ENCODE data around the gene ADARB2. TPM values are rescaled to one million over a fixed set of nuclear protein-coding genes. Genes with fewer than 3 reads are reported as not detected.

Gene ADARB2
- total RNA-seq, 4 donors from 2014 or later = 1.3 to 5.4 (median 1.8) TPM

DNA sequence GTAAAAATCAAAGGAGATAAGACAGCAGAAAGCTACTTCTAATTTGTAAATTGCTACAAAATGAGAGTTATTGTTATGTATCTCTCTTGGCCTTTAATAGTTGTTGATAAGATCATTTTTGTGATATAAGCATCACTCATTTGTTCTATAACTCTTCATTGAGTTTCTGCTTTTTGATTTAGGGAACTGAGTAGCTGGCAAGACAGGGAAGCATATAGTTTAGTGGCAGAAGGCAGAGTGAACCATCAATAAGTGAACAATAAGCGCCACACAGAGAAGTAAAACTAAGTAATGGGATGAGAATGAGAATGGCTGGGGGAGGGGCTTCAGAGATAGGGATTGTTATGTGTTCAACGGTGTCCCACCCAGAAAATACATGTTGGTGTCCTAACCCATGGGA is 245.4 kb downstream of the ADARB2 start:
- Histone ChIP-seq H3K4me1 (no peaks in the 10 kb centered on the region), H3K4me3 (no peak overlapping the region), H3K27me3 (no peaks in the 10 kb centered on the region), H3K27ac (no peak overlapping the region), H3K9me3 (no peaks in the 10 kb centered on the region), H3K36me3 (no peaks in the 10 kb centered on the region)
- ATAC-seq = no peak
- no peak for TF ChIP-seq CTCF (IDR thresholded peaks at IDR 0.05)
- TF ChIP-seq EP300 (IDR thresholded peaks at IDR 0.05) = no peak
- no peak for TF ChIP-seq POLR2AphosphoS5 (IDR thresholded peaks at IDR 0.05)
- no peak for TF ChIP-seq POLR2A (IDR thresholded peaks at IDR 0.05)
- 79% methylated on average over 2 of the region's 2 CpGs; no CpG with 5 or more reads in 1 of the 2 donors for WGBS, 2 donors (ENCODE audit: low coverage in 1 of 2)

- WGBS, 2 donors (ENCODE audit: low coverage in 1 of 2) = 77 to 79% methylated on average over 2 to 4 of the region's 4 CpGs
- Histone ChIP-seq H3K27ac (no peak overlapping the region), H3K9me3 (no peaks in the 10 kb centered on the region), H3K4me1 (no peaks in the 10 kb centered on the region), H3K4me3 (no peak overlapping the region), H3K27me3 (peaks cover 7% of the 10 kb centered on the region), H3K36me3 (no peaks in the 10 kb centered on the region)
- ATAC-seq = no peak
- TF ChIP-seq CTCF (IDR thresholded peaks at IDR 0.05) (no peak), POLR2AphosphoS5 (IDR thresholded peaks at IDR 0.05) (no peak), POLR2A (IDR thresholded peaks at IDR 0.05) (no peak), EP300 (IDR thresholded peaks at IDR 0.05) (no peak)
These were observed 247.5 kb downstream of the ADARB2 start for GRCh38 chr10:1489801-1490200.

DNA sequence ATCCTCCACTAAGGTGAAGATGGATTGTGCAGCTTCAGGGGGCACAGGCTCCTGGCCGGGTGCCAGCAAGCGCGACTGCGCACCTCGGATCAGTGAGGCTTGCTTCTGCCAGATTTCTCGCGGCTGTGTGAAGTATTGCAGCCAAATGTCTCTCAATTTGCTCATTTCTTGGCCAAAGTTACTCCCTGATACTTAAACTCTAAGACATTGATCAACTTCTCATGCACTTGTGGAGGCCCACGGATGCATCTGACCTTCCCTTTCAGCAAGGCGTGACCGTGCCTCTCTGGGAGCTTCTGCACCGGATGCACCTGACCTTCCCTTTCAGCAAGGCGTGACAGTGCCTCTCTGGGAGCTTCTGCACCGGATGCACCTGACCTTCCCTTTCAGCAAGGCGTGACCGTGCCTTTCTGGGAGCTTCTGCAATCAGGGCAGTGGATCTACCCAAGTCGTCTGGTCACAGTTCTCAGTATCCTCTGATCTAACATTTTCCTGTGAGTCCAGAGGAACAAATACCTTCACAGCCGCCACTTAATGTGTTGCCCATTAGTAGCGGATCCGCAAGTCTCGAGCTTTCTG is 248.3 kb downstream of the ADARB2 start:
- Histone ChIP-seq H3K36me3 (no peaks in the 10 kb centered on the region), H3K4me3 (no peak overlapping the region), H3K27ac (no peak overlapping the region), H3K9me3 (no peaks in the 10 kb centered on the region), H3K27me3 (peaks cover 12% of the 10 kb centered on the region), H3K4me1 (no peaks in the 10 kb centered on the region)
- no peak for ATAC-seq
- TF ChIP-seq CTCF (IDR thresholded peaks at IDR 0.05) (no peak), POLR2AphosphoS5 (IDR thresholded peaks at IDR 0.05) (no peak), EP300 (IDR thresholded peaks at IDR 0.05) (no peak), POLR2A (IDR thresholded peaks at IDR 0.05) (no peak)
- WGBS, 2 donors (ENCODE audit: low coverage in 1 of 2) = 80% methylated on average over 15 to 18 of the region's 20 CpGs

- 65 to 84% methylated on average over 4 to 8 of the region's 14 CpGs for WGBS, 2 donors (ENCODE audit: low coverage in 1 of 2)
- Histone ChIP-seq H3K4me3 (no peak overlapping the region), H3K9me3 (no peaks in the 10 kb centered on the region), H3K27me3 (peaks cover 12% of the 10 kb centered on the region), H3K27ac (no peak overlapping the region), H3K4me1 (no peaks in the 10 kb centered on the region), H3K36me3 (no peaks in the 10 kb centered on the region)
- ATAC-seq = no peak
- TF ChIP-seq POLR2A (IDR thresholded peaks at IDR 0.05) (no peak), CTCF (IDR thresholded peaks at IDR 0.05) (no peak), POLR2AphosphoS5 (IDR thresholded peaks at IDR 0.05) (no peak), EP300 (IDR thresholded peaks at IDR 0.05) (no peak)
These were observed 250.3 kb downstream of the ADARB2 start for GRCh38 chr10:1486841-1487687.

- TF ChIP-seq POLR2AphosphoS5 (IDR thresholded peaks at IDR 0.05) (no peak), POLR2A (IDR thresholded peaks at IDR 0.05) (no peak), EP300 (IDR thresholded peaks at IDR 0.05) (no peak), CTCF (IDR thresholded peaks at IDR 0.05) (no peak)
- ATAC-seq = no peak
These were observed 252.0 kb downstream of the ADARB2 start for GRCh38 chr10:1485357-1485756.

More at GRCh38 chr10:1485357-1485756, 252.0 kb downstream of the ADARB2 start:
- Histone ChIP-seq H3K36me3 (no peaks in the 10 kb centered on the region), H3K9me3 (no peaks in the 10 kb centered on the region), H3K4me3 (no peak overlapping the region), H3K27ac (no peak overlapping the region), H3K27me3 (peaks cover 12% of the 10 kb centered on the region), H3K4me1 (no peaks in the 10 kb centered on the region)
- 80 to 92% methylated on average over 1 to 5 of the region's 12 CpGs for WGBS, 2 donors (ENCODE audit: low coverage in 1 of 2)
